AML-193 (cell line): ENCODE data around the gene NFATC1.

Experiments
- DNase-seq, 2 experiments: peaks; one replicate each; lab custom pipeline; 2025; lab: John Stamatoyannopoulos, UW

NFATC1 gene

GRCh38 chr18:79555885-79556284 lies 160.2 kb downstream of the NFATC1 start:
- DNase-seq = no peak

GRCh38 chr18:79556829-79557585 lies 161.3 kb downstream of the NFATC1 start:
- no peak for DNase-seq

- no peak for DNase-seq
Measured at GRCh38 chr18:79558196-79558932, 162.6 kb downstream of the NFATC1 start.

GRCh38 chr18:79558933-79559416 lies 163.2 kb downstream of the NFATC1 start:
- no peak for DNase-seq

- no peak for DNase-seq
Measured at GRCh38 chr18:79559436-79559835, 163.7 kb downstream of the NFATC1 start.

- no peak for DNase-seq
Measured at GRCh38 chr18:79560042-79560860, 164.5 kb downstream of the NFATC1 start.

- DNase-seq = no peak
Measured at GRCh38 chr18:79560861-79561210, 165.1 kb downstream of the NFATC1 start.

GRCh38 chr18:79563949-79564348 lies 168.2 kb downstream of the NFATC1 start:
- DNase-seq = no peak

GRCh38 chr18:79564441-79564840 lies 168.7 kb downstream of the NFATC1 start:
- no peak for DNase-seq

- DNase-seq = no peak
Measured at GRCh38 chr18:79566771-79567431, 171.2 kb downstream of the NFATC1 start.

- DNase-seq = no peak
Measured at GRCh38 chr18:79567481-79568147, 171.9 kb downstream of the NFATC1 start.

GRCh38 chr18:79568543-79569205 lies 172.9 kb downstream of the NFATC1 start:
- DNase-seq = no peak

- no peak for DNase-seq
Measured at GRCh38 chr18:79569720-79570119, 174.0 kb downstream of the NFATC1 start.

- no peak for DNase-seq
Measured at GRCh38 chr18:79570266-79571201, 174.8 kb downstream of the NFATC1 start.

GRCh38 chr18:79571211-79572092 lies 175.7 kb downstream of the NFATC1 start:
- no peak for DNase-seq

- DNase-seq = no peak
Measured at GRCh38 chr18:79572093-79572780, 176.5 kb downstream of the NFATC1 start.

GRCh38 chr18:79572848-79573451 lies 177.2 kb downstream of the NFATC1 start:
- no peak for DNase-seq
